ENCODE results near the gene LSM10. TPM values are rescaled to one million over a fixed set of nuclear protein-coding genes. Genes with fewer than 3 reads are reported as not detected.

The LSM10 gene
- total and polyA plus RNA-seq, 2 of the 4 experiments (the other 2 are of a cell fraction), result 11.7 to 78.9 TPM

DNA sequence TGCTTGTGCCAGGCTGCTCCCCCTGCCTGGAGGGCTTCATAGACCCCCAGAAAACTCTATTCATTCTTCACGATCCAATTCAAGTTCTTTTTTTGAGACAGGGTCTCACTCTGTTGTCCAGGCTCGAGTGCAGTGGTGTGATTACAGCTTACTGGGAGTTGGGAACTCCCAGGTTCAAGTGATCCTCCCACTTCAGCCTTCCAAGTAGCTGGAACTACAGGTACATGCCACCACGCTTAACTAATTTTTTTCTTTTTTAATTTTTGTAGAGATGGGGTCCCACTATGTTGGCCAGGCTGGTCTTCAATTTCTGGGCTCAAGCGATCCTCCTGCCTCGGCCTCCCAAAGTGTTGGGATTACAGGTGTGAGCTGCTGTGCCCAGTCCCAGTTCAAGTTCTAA lies 16.3 kb downstream of the LSM10 start:
- no peak for DNase-seq
- H3K36me3 ChIP-seq (ENCODE audit: control insufficient read depth, insufficient read depth, low read length), result peaks cover 8% of the 10 kb centered on the region
- no peak overlapping the region for H2AFZ ChIP-seq (replicated peaks; ENCODE audit: low read length, poor library complexity)
- no peak overlapping the region for H3K27ac ChIP-seq (ENCODE audit: insufficient read depth, low read length)
- H3K14ac ChIP-seq (replicated peaks; ENCODE audit: low read depth, low read length), result no peak overlapping the region
- H4K20me1 ChIP-seq (ENCODE audit: insufficient read depth, low read length), result peaks cover 64% of the 10 kb centered on the region
- no peak overlapping the region for H3K18ac ChIP-seq (ENCODE audit: low read depth, low read length)
- H3K4me1 ChIP-seq (ENCODE audit: control insufficient read depth, insufficient read depth, low read length), result peaks cover 6% of the 10 kb centered on the region
- H3K9ac ChIP-seq (ENCODE audit: low read depth, low read length), result no peak overlapping the region
- H2AK9ac ChIP-seq (replicated peaks; ENCODE audit: low read depth, low read length, poor library complexity), result no peak overlapping the region
- H4K91ac ChIP-seq (ENCODE audit: insufficient read depth, low read depth, low read length), result no peak overlapping the region
- peaks cover 25% of the 10 kb centered on the region for H3K9me1 ChIP-seq (ENCODE audit: insufficient read depth, low read length)
- no peak overlapping the region for H2BK15ac ChIP-seq (ENCODE audit: low read depth, low read length)
- no peak overlapping the region for H3K4me3 ChIP-seq (ENCODE audit: insufficient read depth, low read depth, low read length)
- H2BK120ac ChIP-seq (ENCODE audit: low read depth, low read length), result no peak overlapping the region
- H3K4me2 ChIP-seq (ENCODE audit: low read depth, low read length), result no peak overlapping the region
- H3K4ac ChIP-seq (ENCODE audit: low read depth, low read length), result no peak overlapping the region
- H3K27me3 ChIP-seq (ENCODE audit: control insufficient read depth, insufficient read depth, low read length), result no peaks in the 10 kb centered on the region
- TF ChIP-seq MXI1 (IDR thresholded peaks at IDR 0.05; ENCODE audit: borderline replicate concordance, low read depth, low read length) (no peak), CEBPB (IDR thresholded peaks at IDR 0.05; ENCODE audit: low read depth, low read length) (no peak), RFX5 (IDR thresholded peaks at IDR 0.05; ENCODE audit: low read depth, low read length) (no peak), CTCF (conservative IDR thresholded peaks at IDR 0.05; ENCODE audit: low read depth, low read length) (no peak), SMC3 (IDR thresholded peaks at IDR 0.05; ENCODE audit: low read depth, low read length) (no peak), BHLHE40 (IDR thresholded peaks at IDR 0.05; ENCODE audit: low read depth, low read length) (no peak), POLR2A (IDR thresholded peaks at IDR 0.05; ENCODE audit: low read depth, low read length) (no peak), MAFK (IDR thresholded peaks at IDR 0.05; ENCODE audit: low read depth, low read length) (no peak), RAD21 (IDR thresholded peaks at IDR 0.05; ENCODE audit: low read length) (no peak), MAZ (IDR thresholded peaks at IDR 0.05; ENCODE audit: borderline replicate concordance, low read depth, low read length) (no peak), CHD1 (IDR thresholded peaks at IDR 0.05; ENCODE audit: low read depth, low read length) (no peak), FOS (IDR thresholded peaks at IDR 0.05; ENCODE audit: low read depth, low read length) (no peak), RCOR1 (IDR thresholded peaks at IDR 0.05; ENCODE audit: insufficient replicate concordance, low read length) (no peak), USF2 (IDR thresholded peaks at IDR 0.05; ENCODE audit: low read depth, low read length) (no peak)
- TF ChIP-seq, protein P1, sequence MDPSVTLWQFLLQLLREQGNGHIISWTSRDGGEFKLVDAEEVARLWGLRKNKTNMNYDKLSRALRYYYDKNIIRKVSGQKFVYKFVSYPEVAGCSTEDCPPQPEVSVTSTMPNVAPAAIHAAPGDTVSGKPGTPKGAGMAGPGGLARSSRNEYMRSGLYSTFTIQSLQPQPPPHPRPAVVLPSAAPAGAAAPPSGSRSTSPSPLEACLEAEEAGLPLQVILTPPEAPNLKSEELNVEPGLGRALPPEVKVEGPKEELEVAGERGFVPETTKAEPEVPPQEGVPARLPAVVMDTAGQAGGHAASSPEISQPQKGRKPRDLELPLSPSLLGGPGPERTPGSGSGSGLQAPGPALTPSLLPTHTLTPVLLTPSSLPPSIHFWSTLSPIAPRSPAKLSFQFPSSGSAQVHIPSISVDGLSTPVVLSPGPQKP (IDR thresholded peaks at IDR 0.05; ENCODE audit: borderline replicate concordance, low read depth, low read length), result no peak
- intact Hi-C loops (cut with micrococcal nuclease), result no loop called here
- in situ Hi-C loops (cut with MboI; ENCODE audit: low sequenced_read_pairs), result no loop called here
- no peak overlapping the region for H3K23ac ChIP-seq (ENCODE audit: low read depth, low read length)
- WGBS, 2 experiments (ENCODE audit: extremely low coverage in 2 of 2, insufficient read length in 1 of 2), result no CpG with 5 or more reads among the region's 5 CpGs
- H3K79me1 ChIP-seq (ENCODE audit: low read depth in 1 of 2, low read length in 2 of 2), result peaks cover 10 to 74% of the 10 kb centered on the region in 2 experiments
- H2BK20ac ChIP-seq (ENCODE audit: low read depth, low read length), result no peak overlapping the region
- dilution Hi-C loops (cut with HindIII; ENCODE audit: low sequenced_read_pairs, unreplicated experiment), result no loop called here
- no peak overlapping the region for H2BK5ac ChIP-seq (ENCODE audit: low read depth, low read length, poor library complexity, severe bottlenecking)
- H4K8ac ChIP-seq (ENCODE audit: low read depth in 2 of 2, low read length in 2 of 2), result no peak overlapping the region
- CTCF ChIA-PET, result no interaction called here
- POLR2A ChIA-PET (ENCODE audit: unreplicated experiment), result no interaction called here
- ATAC-seq (ENCODE audit: low read depth), result no peak
- no TSS peak for BruUV-seq (replicated peaks)
- no peak overlapping the region for H3K56ac ChIP-seq (ENCODE audit: extremely low read depth, insufficient read depth, low read length)
- no peak overlapping the region for H4K5ac ChIP-seq (ENCODE audit: low read depth, low read length)
- H2AK5ac ChIP-seq (ENCODE audit: low read depth, low read length), result peak overlapping the region; percentile 30; the same call in 1 of the 2 replicates
- H3K9me3 ChIP-seq (ENCODE audit: control insufficient read depth, insufficient read depth, low read length), result no peaks in the 10 kb centered on the region
